SK-N-MC (cell line): ENCODE data around the gene ERGIC1.

ENCODE experiments used
- EZH2 ChIP-seq: fragments of 200-600 bp; sonication (generic); IDR thresholded peaks from one replicate; pipeline ENCODE4 v1.6.1; 2017; ENCODE audit warnings: antibody characterized with exemption
- FOXP2 ChIP-seq: optimal IDR thresholded peaks from 2 replicates; pipeline ENCODE3; 2011; ENCODE audit warnings: mild to moderate bottlenecking, moderate library complexity; ENCODE audit not compliant: insufficient read depth; ENCODE audit errors: extremely low read length, control extremely low read depth

DNA sequence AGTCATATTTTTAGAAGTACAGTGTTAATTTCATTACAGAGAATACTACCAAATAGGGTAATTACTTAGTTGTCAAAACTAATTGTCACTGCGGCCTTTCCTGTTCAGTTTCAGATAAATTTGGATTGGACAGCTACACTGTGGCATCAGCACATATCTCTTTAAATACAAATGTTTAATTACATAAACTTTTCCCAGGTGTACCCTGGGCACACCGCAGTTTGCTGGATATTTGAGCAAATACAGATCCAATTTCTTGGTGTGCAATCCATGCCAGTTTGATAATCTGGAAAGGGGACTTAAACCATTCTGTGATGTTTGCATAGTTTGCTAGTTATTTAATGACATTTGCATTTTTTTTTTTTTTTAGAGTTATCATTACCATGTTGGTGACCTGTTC, 160.4 kb downstream of the ERGIC1 start:
- TF ChIP-seq EZH2 (no peak), FOXP2 (no peak)
